H1 (cell line): ENCODE data around the gene RCSD1. TPM values are rescaled to one million over a fixed set of nuclear protein-coding genes. Genes with fewer than 3 reads are reported as not detected.

Experiments used
- CTCF ChIA-PET: fragments of 300-600 bp; sonication (Branson Sonifier 250); formaldehyde crosslinking; loops from one replicate; lab custom pipeline; 2021; ENCODE audit not compliant: partially characterized antibody; lab: Charles Lee
- POLR2A ChIA-PET: fragments of 300-600 bp; sonication (Branson Sonifier 250); formaldehyde crosslinking; loops from one replicate; lab custom pipeline; 2021; ENCODE audit warnings: inconsistent platforms; ENCODE audit not compliant: partially characterized antibody; lab: Charles Lee
- DNase-seq, 2 experiments: peaks; one replicate each; pipeline versions ENCODE4 v3.0.0 to v3.0.0-alpha.2; 2010 to 2022; ENCODE audit warnings: low spot score in 2 of 2, low read depth in 1 of 2, mixed read lengths in 1 of 2
- FAIRE-seq: peaks from 2 replicates; lab custom pipeline; 2011; peaks lifted over from hg19 to GRCh38; lab: Jason Lieb, UNC
- H2AFZ ChIP-seq: 2 replicates; pipeline ENCODE4 v1.8.1; 2012; ENCODE audit warnings: low read length, inconsistent platforms
- H2AK5ac ChIP-seq: 2 replicates; pipeline ENCODE4 v1.6.1; 2013; ENCODE audit warnings: low read depth, low read length
- H2BK120ac ChIP-seq: replicated peaks from 2 replicates; pipeline ENCODE3; 2013; ENCODE audit warnings: low read depth, low read length, inconsistent platforms
- H2BK12ac ChIP-seq: 2 replicates; pipeline ENCODE4 v1.6.1; 2013; ENCODE audit warnings: low read depth, low read length
- H2BK15ac ChIP-seq: 2 replicates; pipeline ENCODE4 v1.6.1; 2013; ENCODE audit warnings: low read length
- H2BK20ac ChIP-seq: 2 replicates; pipeline ENCODE4 v1.6.1; 2013; ENCODE audit warnings: low read length
- H2BK5ac ChIP-seq: 2 replicates; pipeline ENCODE4 v1.6.1; 2013; ENCODE audit warnings: low read depth, low read length
- H3K14ac ChIP-seq: 2 replicates; pipeline ENCODE4 v1.6.1; 2013; ENCODE audit warnings: inconsistent platforms; ENCODE audit not compliant: insufficient read length
- H3K18ac ChIP-seq: 2 replicates; pipeline ENCODE4 v1.6.1; 2013; ENCODE audit warnings: low read length; ENCODE audit errors: extremely low read depth
- H3K23ac ChIP-seq: 2 replicates; pipeline ENCODE4 v1.6.1; 2013; ENCODE audit warnings: inconsistent platforms; ENCODE audit not compliant: insufficient read length
- H3K23me2 ChIP-seq: 2 replicates; pipeline ENCODE4 v1.6.1; 2013; ENCODE audit warnings: low read depth, low read length
- H3K27ac ChIP-seq: 2 replicates; pipeline ENCODE4 v1.6.1; 2011; ENCODE audit warnings: low read depth, low read length, inconsistent platforms
- H3K27me3 ChIP-seq, 4 experiments: replicated peaks in 1 of 4; 1 replicate in 1 of 4; 2 replicates in 3 of 4; pipeline versions ENCODE4 v1.6.1 to v1.8.1; 2011 to 2013; ENCODE audit warnings: low read length in 3 of 4, mild to moderate bottlenecking in 3 of 4, inconsistent platforms in 2 of 4, mixed read lengths in 2 of 4, moderate library complexity in 1 of 4; ENCODE audit not compliant: control insufficient read depth in 3 of 4, insufficient read depth in 3 of 4; ENCODE audit errors: extremely low read depth in 1 of 4
- H3K36me3 ChIP-seq, 4 experiments: 2 replicates each; pipeline versions ENCODE4 v1.6.1 to v1.8.1; 2011 to 2013; ENCODE audit warnings: mild to moderate bottlenecking in 4 of 4, low read length in 3 of 4, moderate library complexity in 2 of 4, control low read depth in 1 of 4, inconsistent platforms in 1 of 4; ENCODE audit not compliant: insufficient read depth in 4 of 4, control insufficient read depth in 2 of 4
- H3K4ac ChIP-seq: replicated peaks from 2 replicates; pipeline ENCODE3; 2013; ENCODE audit warnings: low read length, low read depth, mixed read lengths, inconsistent platforms; ENCODE audit not compliant: insufficient read length
- H3K4me1 ChIP-seq, 4 experiments: replicated peaks in 1 of 4; 1 replicate in 1 of 4; 2 replicates in 3 of 4; pipeline versions ENCODE4 v1.6.1 to v1.8.1; 2011 to 2013; ENCODE audit warnings: low read length in 3 of 4, inconsistent platforms in 2 of 4, mixed read lengths in 1 of 4; ENCODE audit not compliant: insufficient read depth in 4 of 4, control insufficient read depth in 3 of 4
- H3K4me2 ChIP-seq, 2 experiments: 2 replicates each; pipeline versions ENCODE4 v1.6.1 to v1.8.1; 2011 to 2013; ENCODE audit warnings: low read depth in 2 of 2, low read length in 2 of 2, control low read depth in 1 of 2, inconsistent platforms in 1 of 2, mild to moderate bottlenecking in 1 of 2; ENCODE audit not compliant: insufficient read depth in 1 of 2
- H3K4me3 ChIP-seq, 4 experiments: fragments of 200-600, 300-600 bp in 1 of 4; sonication (generic), shearing (Covaris generic), sonication (Bioruptor Twin) in 1 of 4; 2 replicates each; pipeline versions ENCODE4 v1.5.1 to v1.8.1; 2011 to 2016; ENCODE audit warnings: low read length in 4 of 4, low read depth in 3 of 4, control low read depth in 2 of 4, inconsistent platforms in 2 of 4, mild to moderate bottlenecking in 2 of 4, mixed read lengths in 1 of 4, moderate library complexity in 1 of 4; ENCODE audit not compliant: insufficient read depth in 2 of 4; ENCODE audit errors: extremely low read depth in 1 of 4
- H3K56ac ChIP-seq: replicated peaks from 2 replicates; pipeline ENCODE3; 2013; ENCODE audit warnings: low read depth, mild to moderate bottlenecking, mixed read lengths, low read length, inconsistent platforms; ENCODE audit not compliant: insufficient read length
- H3K79me1 ChIP-seq: 2 replicates; pipeline ENCODE4 v1.6.1; 2013; ENCODE audit warnings: low read depth, low read length, control low read depth
- H3K79me2 ChIP-seq, 2 experiments: 2 replicates each; pipeline versions ENCODE4 v1.6.1 to v1.8.1; 2012 to 2013; ENCODE audit warnings: low read length in 2 of 2, mild to moderate bottlenecking in 2 of 2, inconsistent platforms in 1 of 2; ENCODE audit not compliant: insufficient read depth in 2 of 2, control insufficient read depth in 1 of 2
- H3K9ac ChIP-seq, 4 experiments: replicated peaks in 1 of 4; 1 replicate in 1 of 4; 2 replicates in 3 of 4; pipeline versions ENCODE4 v1.6.1 to v1.8.1; 2011 to 2013; ENCODE audit warnings: low read depth in 3 of 4, low read length in 3 of 4, control low read depth in 2 of 4, mild to moderate bottlenecking in 2 of 4, moderate library complexity in 2 of 4, inconsistent platforms in 1 of 4; ENCODE audit errors: extremely low read depth in 1 of 4
- H3K9me3 ChIP-seq, 2 experiments: 2 replicates each; pipeline versions ENCODE4 v1.6.1 to v1.8.1; 2012 to 2013; ENCODE audit warnings: mild to moderate bottlenecking in 2 of 2, moderate library complexity in 2 of 2, control low read depth in 1 of 2, inconsistent platforms in 1 of 2, low read depth in 1 of 2, low read length in 1 of 2, mixed read lengths in 1 of 2; ENCODE audit not compliant: insufficient read depth in 2 of 2
- H4K20me1 ChIP-seq, 2 experiments: replicated peaks in 1 of 2; 2 replicates each; pipeline versions ENCODE3 to v1.8.1; 2011 to 2013; ENCODE audit warnings: inconsistent platforms in 2 of 2, low read length in 2 of 2, mild to moderate bottlenecking in 1 of 2; ENCODE audit not compliant: insufficient read depth in 2 of 2, control insufficient read depth in 1 of 2
- H4K5ac ChIP-seq: 2 replicates; pipeline ENCODE4 v1.6.1; 2013; ENCODE audit warnings: low read length, low read depth, mixed read lengths, inconsistent platforms; ENCODE audit not compliant: insufficient read length
- H4K8ac ChIP-seq: 2 replicates; pipeline ENCODE4 v1.8.0; 2013; ENCODE audit warnings: mild to moderate bottlenecking, moderate library complexity, low read length, inconsistent platforms; ENCODE audit not compliant: insufficient read depth; ENCODE audit errors: extremely low read depth
- H4K91ac ChIP-seq: replicated peaks from 2 replicates; pipeline ENCODE3; 2013; ENCODE audit warnings: low read length, mixed read lengths, inconsistent platforms; ENCODE audit not compliant: insufficient read length
- CBX8 ChIP-seq: fragments of 300-800, 300-1000 bp; sonication (generic); IDR thresholded peaks from 2 replicates; pipeline ENCODE4 v1.7.1; 2016; ENCODE audit warnings: low read depth, low read length, borderline replicate concordance
- PHF8 ChIP-seq: fragments of 200-600 bp; sonication (generic); conservative IDR thresholded peaks from 2 replicates; pipeline ENCODE4 v1.7.1; 2012; ENCODE audit warnings: low read depth, mild to moderate bottlenecking, inconsistent platforms, low read length, moderate library complexity
- RAD21 ChIP-seq, 2 experiments: IDR thresholded peaks in 1 of 2; conservative IDR thresholded peaks in 1 of 2; 2 replicates each; pipeline ENCODE4 v1.6.1; 2011; ENCODE audit warnings: low read depth in 2 of 2, low read length in 2 of 2, improper control_type of control experiment in 1 of 2, inconsistent platforms in 1 of 2, mild to moderate bottlenecking in 1 of 2, moderate library complexity in 1 of 2
- WGBS, 2 experiments: shearing (Covaris generic) in 1 of 2; methylation state at CpG; one replicate each; pipeline versions ENCODE4 v1.1.6 to v1.1.7; 2013 to 2015; ENCODE audit warnings: low lambda C conversion rate in 2 of 2, mixed read lengths in 2 of 2, inconsistent platforms in 1 of 2, low coverage in 1 of 2, missing lambda C conversion rate in 1 of 2; ENCODE audit not compliant: insufficient replicate concordance in 2 of 2, insufficient coverage in 1 of 2, insufficient read length in 1 of 2; ENCODE audit errors: extremely low coverage in 1 of 2, missing lambda C conversion rate in 1 of 2; 5-methylcytosine and 5-hydroxymethylcytosine counted together
- polyA plus RNA-seq, 7 experiments: library from polyadenylated mRNA; depleted of rRNA in 3 of 7; stranded (reverse) in 5 of 7; unstranded in 2 of 7; fragments of >200 nt in 5 of 7; fragments of 200-250 nt in 2 of 7; gene quantifications; 1 replicate in 5 of 7; 2 replicates in 1 of 7; 4 replicates in 1 of 7; pipeline versions ENCODE4 v1.2.1 to v1.2.3, GENCODE V29; 2011 to 2013; ENCODE audit warnings: missing spikeins in 2 of 7, mixed read lengths in 2 of 7
- total RNA-seq: library from RNA; stranded (reverse); fragmentation: NEBNext Ultra II Directional; extraction: Animal tissue kit (Norgen Biotek cat#: 25700); gene quantifications from 2 replicates; pipeline ENCODE4 v1.2.1, GENCODE V29; 2021

The RCSD1 gene
- total and polyA plus RNA-seq, 2 of the 8 experiments (the other 6 are each of a cell fraction or from before 2014, with no cell fraction given): 0.47 to 0.69 TPM

DNA sequence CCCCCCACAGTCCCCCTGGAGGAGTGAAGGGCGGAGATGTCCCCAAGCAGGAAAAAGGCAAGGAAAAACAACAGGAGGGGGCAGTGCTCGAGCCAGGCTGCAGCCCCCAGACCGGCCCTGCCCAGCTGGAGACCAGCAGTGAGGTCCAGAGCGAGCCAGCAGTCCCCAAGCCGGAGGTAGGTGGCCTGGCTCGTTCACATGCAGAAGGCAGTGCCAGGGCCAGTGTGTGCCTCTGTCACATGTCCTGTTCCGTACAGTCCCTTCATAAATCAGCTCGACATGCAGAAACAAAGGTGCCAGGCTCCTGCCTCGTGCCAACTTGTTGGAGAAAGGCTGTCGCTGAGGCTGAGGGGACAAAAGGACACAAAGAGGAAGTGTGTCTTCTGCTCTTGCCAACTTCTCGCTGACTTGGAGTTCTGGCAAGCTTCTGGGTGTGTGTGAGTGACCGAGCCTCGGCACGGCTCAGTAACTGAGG, 67.7 kb downstream of the RCSD1 start:
- POLR2A ChIA-PET: interaction anchor here (0.7 to 1.0 kb wide), 2 partner anchors 144 to 381 kb away, joined by 3 to 4 read pairs; partner anchors contain the start of gene CREG1
- H3K9me3 ChIP-seq: no peaks in the 10 kb centered on the region
- no peaks in the 10 kb centered on the region for H3K79me1 ChIP-seq
- H4K8ac ChIP-seq: 0 out of 2 replicates have a peak overlapping the region, but pooled peaks have one; percentile 26
- no peak overlapping the region for H3K9ac ChIP-seq
- H3K79me2 ChIP-seq: no peaks in the 10 kb centered on the region
- H3K14ac ChIP-seq: no peak overlapping the region
- H2BK12ac ChIP-seq: peak overlapping the region; percentile 62; the same call in 1 of the 2 replicates
- H3K56ac ChIP-seq: no peak overlapping the region
- H2AFZ ChIP-seq: no peak overlapping the region
- no peak overlapping the region for H3K18ac ChIP-seq
- H3K36me3 ChIP-seq: no peaks in the 10 kb centered on the region
- no peak overlapping the region for H3K4me2 ChIP-seq
- no peak overlapping the region for H3K4me3 ChIP-seq
- H4K91ac ChIP-seq: peak overlapping the region; percentile 34
- H3K4me1 ChIP-seq: no peaks in the 10 kb centered on the region; a peak in 1 of 7 replicates
- no peak for FAIRE-seq
- no peak overlapping the region for H2BK120ac ChIP-seq
- TF ChIP-seq CBX8 (no peak), RAD21 (IDR thresholded peaks at IDR 0.05 in 1 of 2, conservative IDR thresholded peaks at IDR 0.05 in 1 of 2; ENCODE audit: low read depth in 2 of 2, low read length in 2 of 2) (no peak), PHF8 (no peak)
- no peak overlapping the region for H3K27ac ChIP-seq
- no peak overlapping the region for H4K5ac ChIP-seq
- H3K4ac ChIP-seq: peak overlapping the region; percentile 49
- H2BK5ac ChIP-seq: peak overlapping the region; percentile 13; the same call in 1 of the 2 replicates
- no peak overlapping the region for H3K23ac ChIP-seq
- no peaks in the 10 kb centered on the region for H4K20me1 ChIP-seq
- 83% methylated on average over 14 of the region's 14 CpGs; no CpG with 5 or more reads in 1 of the 2 experiments for WGBS, 2 experiments
- CTCF ChIA-PET: interaction anchor here (1.1 to 2.1 kb wide), 6 partner anchors 10 to 164 kb away, joined by 3 to 24 read pairs (median 4); no protein-coding TSS in a partner anchor
- H2BK15ac ChIP-seq: 0 out of 2 replicates have a peak overlapping the region, but pooled peaks have one; percentile 40
- H2AK5ac ChIP-seq: no peak overlapping the region
- no peak overlapping the region for H2BK20ac ChIP-seq
- no peak for DNase-seq
- no peaks in the 10 kb centered on the region for H3K23me2 ChIP-seq
- H3K27me3 ChIP-seq: no peaks in the 10 kb centered on the region; a peak in 1 of 7 replicates
